Ascending aorta (tissue), 2 donors: Measurements from ENCODE around the gene ARHGEF40. TPM values are rescaled to one million over a fixed set of nuclear protein-coding genes. Genes with fewer than 3 reads are reported as not detected.

ENCODE experiments used
- DNase-seq, 2 donors: peaks; one replicate each; pipeline ENCODE4 v3.0.0-alpha.2; 2019; ENCODE audit warnings: low spot score in 2 of 2
- H3K27ac ChIP-seq, 2 donors: fragments of 200-600 bp; sonication (generic); one replicate each; pipeline ENCODE4 v1.5.1; 2016 to 2017; ENCODE audit warnings: mild to moderate bottlenecking in 1 of 2
- H3K27me3 ChIP-seq: fragments of 200-600 bp; sonication (generic); one replicate; pipeline ENCODE4 v1.5.1; 2017
- H3K36me3 ChIP-seq, 2 donors: fragments of 200-600 bp; sonication (generic); one replicate each; pipeline ENCODE4 v1.5.1; 2016
- H3K4me1 ChIP-seq, 2 donors: fragments of 200-600 bp; sonication (generic); one replicate each; pipeline ENCODE4 v1.5.1; 2016 to 2017; ENCODE audit warnings: mild to moderate bottlenecking in 1 of 2
- H3K4me3 ChIP-seq, 2 donors: fragments of 200-600 bp; sonication (generic); one replicate each; pipeline ENCODE4 v1.5.1; 2016 to 2017; ENCODE audit warnings: mild to moderate bottlenecking in 1 of 2
- H3K9me3 ChIP-seq, 2 donors: fragments of 200-600 bp; sonication (generic); one replicate each; pipeline ENCODE4 v1.5.1; 2016
- CTCF ChIP-seq, 3 experiments: fragments of 200-600 bp in 2 of 3; fragments of 450-650 bp in 1 of 3; sonication (generic) in 2 of 3; IDR thresholded peaks; one replicate each; pipeline ENCODE4 v1.5.1; 2016 to 2019; ENCODE audit warnings: antibody characterized with exemption in 3 of 3, mild to moderate bottlenecking in 1 of 3, moderate library complexity in 1 of 3
- intact Hi-C: fragments of 100-400 bp; cut with DNase I; formaldehyde crosslinking; loops from one replicate; pipeline ENCODE4 v1.15.1; 2023
- total RNA-seq: library from RNA; depleted of rRNA; stranded (reverse); fragments of >200 nt; gene quantifications from one replicate; pipeline ENCODE4 v1.1.0, GENCODE V29; 2016

ARHGEF40 gene
- 64.8 TPM for total RNA-seq

- no peaks in the 10 kb centered on the region for H3K27me3 ChIP-seq
- peak in 1 of 2 donors; percentile 84 for DNase-seq
- H3K36me3 ChIP-seq = peaks cover 16 to 18% of the 10 kb centered on the region in 2 donors
- no peak for TF ChIP-seq CTCF (IDR thresholded peaks at IDR 0.05)
- peak within 1 kb of the TSS; percentile 95 to 96 for H3K27ac ChIP-seq
- intact Hi-C loops = no loop called here
- H3K4me3 ChIP-seq = peak within 1 kb of the TSS; percentile 68 to 83
- no peaks in the 10 kb centered on the region for H3K9me3 ChIP-seq
- peaks cover 11 to 25% of the 10 kb centered on the region in 2 donors for H3K4me1 ChIP-seq
Measured at GRCh38 chr14:21070083-21070609, at the start of gene ARHGEF40. TSS of gene ARHGEF40 (plus strand) at chr14:21070304. CDS start at chr14:21070397, 93 bp downstream.

GRCh38 chr14:21020977-21021545 lies 49.0 kb upstream of the ARHGEF40 start:
- no peak for TF ChIP-seq CTCF (IDR thresholded peaks at IDR 0.05)
- Histone ChIP-seq H3K9me3 (no peaks in the 10 kb centered on the region), H3K4me3 (no peak overlapping the region), H3K27ac (no peak overlapping the region), H3K4me1 (peaks cover 6 to 9% of the 10 kb centered on the region in 2 donors), H3K36me3 (peaks cover 36 to 48% of the 10 kb centered on the region in 2 donors), H3K27me3 (no peaks in the 10 kb centered on the region)
- no peak for DNase-seq
- intact Hi-C loops = no loop called here

- H3K27ac ChIP-seq = peak overlapping the region; percentile 84 to 88
- no peak for TF ChIP-seq CTCF (IDR thresholded peaks at IDR 0.05)
- H3K4me3 ChIP-seq = peak overlapping the region in 1 of 2 donors; percentile 67
- no peaks in the 10 kb centered on the region for H3K27me3 ChIP-seq
- no peaks in the 10 kb centered on the region for H3K9me3 ChIP-seq
- peaks cover 24 to 37% of the 10 kb centered on the region in 2 donors for H3K36me3 ChIP-seq
- intact Hi-C loops = no loop called here
- peaks cover 6 to 20% of the 10 kb centered on the region in 2 donors for H3K4me1 ChIP-seq
- DNase-seq = no peak
Measured at GRCh38 chr14:21022686-21023085, 47.4 kb upstream of the ARHGEF40 start.

- H3K9me3 ChIP-seq = no peaks in the 10 kb centered on the region
- peaks cover 6 to 20% of the 10 kb centered on the region in 2 donors for H3K4me1 ChIP-seq
- DNase-seq = no peak
- no peak for TF ChIP-seq CTCF (IDR thresholded peaks at IDR 0.05)
- peak overlapping the region; percentile 67 to 93 for H3K4me3 ChIP-seq
- H3K27ac ChIP-seq = peak overlapping the region; percentile 84 to 88
- intact Hi-C loops = no loop called here
- H3K36me3 ChIP-seq = peaks cover 19 to 33% of the 10 kb centered on the region in 2 donors
- H3K27me3 ChIP-seq = no peaks in the 10 kb centered on the region
Measured at GRCh38 chr14:21023174-21023573, 46.9 kb upstream of the ARHGEF40 start.

- Histone ChIP-seq H3K36me3 (peaks cover 11 to 24% of the 10 kb centered on the region in 2 donors), H3K27ac (peak overlapping the region; percentile 84 to 88), H3K9me3 (no peaks in the 10 kb centered on the region), H3K27me3 (no peaks in the 10 kb centered on the region), H3K4me3 (peak overlapping the region; percentile 67 to 93), H3K4me1 (peaks cover 6 to 20% of the 10 kb centered on the region in 2 donors)
- intact Hi-C loops = no loop called here
- no peak for TF ChIP-seq CTCF (IDR thresholded peaks at IDR 0.05)
- DNase-seq = no peak
Measured at GRCh38 chr14:21023817-21024584, 46.1 kb upstream of the ARHGEF40 start.
